Neural progenitor cell (in vitro differentiated cells): ENCODE data around the gene NTN3. TPM values are rescaled to one million over a fixed set of nuclear protein-coding genes. Genes with fewer than 3 reads are reported as not detected.

Experiments used
- DNase-seq: peaks from one replicate; pipeline ENCODE4 v3.0.0-alpha.2; 2016; ENCODE audit warnings: low spot score
- H2AFZ ChIP-seq: fragments of 200-600 bp; sonication (generic); replicated peaks from 2 replicates; pipeline ENCODE4 v1.6.1; 2016; ENCODE audit warnings: antibody characterized with exemption
- H3F3A ChIP-seq: fragments of 200-600 bp; sonication (generic); 2 replicates; pipeline ENCODE4 v1.6.1; 2016; ENCODE audit warnings: antibody characterized with exemption, low read depth
- H3K27ac ChIP-seq: fragments of 200-600 bp; sonication (generic); 2 replicates; pipeline ENCODE4 v1.5.1; 2016; ENCODE audit warnings: mild to moderate bottlenecking
- H3K27me3 ChIP-seq: fragments of 200-600 bp; sonication (generic); 2 replicates; pipeline ENCODE4 v1.6.1; 2016; ENCODE audit warnings: mild to moderate bottlenecking, moderate library complexity
- H3K36me3 ChIP-seq: fragments of 200-600 bp; sonication (generic); 2 replicates; pipeline ENCODE4 v1.5.1; 2016
- H3K4me1 ChIP-seq: fragments of 200-600 bp; sonication (generic); 2 replicates; pipeline ENCODE4 v1.6.1; 2016; ENCODE audit warnings: mixed run types
- H3K4me2 ChIP-seq: fragments of 200-600 bp; sonication (generic); 2 replicates; pipeline ENCODE4 v1.6.1; 2016
- H3K4me3 ChIP-seq: fragments of 200-600 bp; sonication (generic); 2 replicates; pipeline ENCODE4 v1.5.1; 2016
- H3K79me2 ChIP-seq: fragments of 200-600 bp; sonication (generic); 2 replicates; pipeline ENCODE4 v1.6.1; 2016; ENCODE audit warnings: low read depth
- H3K9ac ChIP-seq: fragments of 200-600 bp; sonication (generic); 2 replicates; pipeline ENCODE4 v1.6.1; 2016
- H3K9me3 ChIP-seq: fragments of 200-600 bp; sonication (generic); 2 replicates; pipeline ENCODE4 v1.5.1; 2016; ENCODE audit warnings: low read depth
- H4K20me1 ChIP-seq: fragments of 200-600 bp; sonication (generic); 2 replicates; pipeline ENCODE4 v1.6.1; 2016; ENCODE audit warnings: low read depth
- H3K27ac Mint-ChIP-seq: 3 replicates; pipeline ENCODE4 v1.8.0; 2021; ENCODE audit warnings: mixed read lengths
- H3K27me3 Mint-ChIP-seq: 2 replicates; pipeline ENCODE4 v1.8.0; 2022; ENCODE audit warnings: low read depth, mild to moderate bottlenecking, inconsistent platforms, moderate library complexity, mixed read lengths; ENCODE audit not compliant: insufficient read depth
- H3K36me3 Mint-ChIP-seq: 3 replicates; pipeline ENCODE4 v1.8.0; 2021; ENCODE audit warnings: mixed read lengths
- H3K4me1 Mint-ChIP-seq: 3 replicates; pipeline ENCODE4 v1.8.0; 2021; ENCODE audit warnings: mixed read lengths
- H3K4me3 Mint-ChIP-seq: 3 replicates; pipeline ENCODE4 v1.8.0; 2021; ENCODE audit warnings: mild to moderate bottlenecking, moderate library complexity, mixed read lengths
- H3K9me3 Mint-ChIP-seq: 3 replicates; pipeline ENCODE4 v1.8.0; 2020; ENCODE audit warnings: mixed read lengths
- EZH2 ChIP-seq: fragments of 200-600 bp; sonication (generic); IDR thresholded peaks from 2 replicates; pipeline ENCODE4 v1.6.1; 2017; ENCODE audit warnings: antibody characterized with exemption, mild to moderate bottlenecking, moderate library complexity
- EZH2phosphoT487 ChIP-seq: fragments of 200-600 bp; sonication (generic); IDR thresholded peaks from 2 replicates; pipeline ENCODE4 v1.6.1; 2017; ENCODE audit warnings: antibody characterized with exemption
- total RNA-seq: library from RNA; depleted of rRNA; stranded (reverse); fragments of >200 nt; gene quantifications from 2 replicates; pipeline ENCODE4 v1.2.3, GENCODE V29; 2015; ENCODE audit warnings: low replicate concordance
- TF ChIP-seq, protein P1 (sequence below): fragments of 200-600 bp; sonication (generic); IDR thresholded peaks from 2 replicates; pipeline ENCODE4 v1.5.1; 2017; ENCODE audit warnings: antibody characterized with exemption, mild to moderate bottlenecking

Gene NTN3
- total RNA-seq, 1 donor from 2014 or later, result 3.6 TPM

- Mint-ChIP-seq H3K27me3 (peaks cover 16% of the 10 kb centered on the region), H3K36me3 (no peaks in the 10 kb centered on the region), H3K9me3 (no peaks in the 10 kb centered on the region), H3K27ac (no peak overlapping the region), H3K4me1 (peaks cover 21% of the 10 kb centered on the region), H3K4me3 (peak overlapping the region; percentile 48)
- H4K20me1 ChIP-seq, result peaks cover 20% of the 10 kb centered on the region
- peak overlapping the region; percentile 89 for H3K4me2 ChIP-seq
- no peak overlapping the region for H3K4me3 ChIP-seq
- H3K9me3 ChIP-seq, result no peaks in the 10 kb centered on the region
- no peak for DNase-seq
- no peaks in the 10 kb centered on the region for H3K36me3 ChIP-seq
- no peaks in the 10 kb centered on the region for H3K79me2 ChIP-seq
- TF ChIP-seq EZH2phosphoT487, result no peak
- no peak for TF ChIP-seq EZH2
- TF ChIP-seq, protein P1, sequence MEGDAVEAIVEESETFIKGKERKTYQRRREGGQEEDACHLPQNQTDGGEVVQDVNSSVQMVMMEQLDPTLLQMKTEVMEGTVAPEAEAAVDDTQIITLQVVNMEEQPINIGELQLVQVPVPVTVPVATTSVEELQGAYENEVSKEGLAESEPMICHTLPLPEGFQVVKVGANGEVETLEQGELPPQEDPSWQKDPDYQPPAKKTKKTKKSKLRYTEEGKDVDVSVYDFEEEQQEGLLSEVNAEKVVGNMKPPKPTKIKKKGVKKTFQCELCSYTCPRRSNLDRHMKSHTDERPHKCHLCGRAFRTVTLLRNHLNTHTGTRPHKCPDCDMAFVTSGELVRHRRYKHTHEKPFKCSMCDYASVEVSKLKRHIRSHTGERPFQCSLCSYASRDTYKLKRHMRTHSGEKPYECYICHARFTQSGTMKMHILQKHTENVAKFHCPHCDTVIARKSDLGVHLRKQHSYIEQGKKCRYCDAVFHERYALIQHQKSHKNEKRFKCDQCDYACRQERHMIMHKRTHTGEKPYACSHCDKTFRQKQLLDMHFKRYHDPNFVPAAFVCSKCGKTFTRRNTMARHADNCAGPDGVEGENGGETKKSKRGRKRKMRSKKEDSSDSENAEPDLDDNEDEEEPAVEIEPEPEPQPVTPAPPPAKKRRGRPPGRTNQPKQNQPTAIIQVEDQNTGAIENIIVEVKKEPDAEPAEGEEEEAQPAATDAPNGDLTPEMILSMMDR, result no peak
- no peak overlapping the region for H2AFZ ChIP-seq
- H3F3A ChIP-seq, result peaks cover 71% of the 10 kb centered on the region
- H3K9ac ChIP-seq, result no peak overlapping the region
- no peak overlapping the region for H3K27ac ChIP-seq
- H3K4me1 ChIP-seq, result peaks cover 40% of the 10 kb centered on the region
- peaks cover 40% of the 10 kb centered on the region for H3K27me3 ChIP-seq
Measured at GRCh38 chr16:2470234-2470601, 879 bp upstream of the NTN3 start.

GRCh38 chr16:2470603-2471015, 488 bp upstream of the NTN3 start:
- peaks cover 16% of the 10 kb centered on the region for H3K27me3 Mint-ChIP-seq
- no peak for DNase-seq

DNA sequence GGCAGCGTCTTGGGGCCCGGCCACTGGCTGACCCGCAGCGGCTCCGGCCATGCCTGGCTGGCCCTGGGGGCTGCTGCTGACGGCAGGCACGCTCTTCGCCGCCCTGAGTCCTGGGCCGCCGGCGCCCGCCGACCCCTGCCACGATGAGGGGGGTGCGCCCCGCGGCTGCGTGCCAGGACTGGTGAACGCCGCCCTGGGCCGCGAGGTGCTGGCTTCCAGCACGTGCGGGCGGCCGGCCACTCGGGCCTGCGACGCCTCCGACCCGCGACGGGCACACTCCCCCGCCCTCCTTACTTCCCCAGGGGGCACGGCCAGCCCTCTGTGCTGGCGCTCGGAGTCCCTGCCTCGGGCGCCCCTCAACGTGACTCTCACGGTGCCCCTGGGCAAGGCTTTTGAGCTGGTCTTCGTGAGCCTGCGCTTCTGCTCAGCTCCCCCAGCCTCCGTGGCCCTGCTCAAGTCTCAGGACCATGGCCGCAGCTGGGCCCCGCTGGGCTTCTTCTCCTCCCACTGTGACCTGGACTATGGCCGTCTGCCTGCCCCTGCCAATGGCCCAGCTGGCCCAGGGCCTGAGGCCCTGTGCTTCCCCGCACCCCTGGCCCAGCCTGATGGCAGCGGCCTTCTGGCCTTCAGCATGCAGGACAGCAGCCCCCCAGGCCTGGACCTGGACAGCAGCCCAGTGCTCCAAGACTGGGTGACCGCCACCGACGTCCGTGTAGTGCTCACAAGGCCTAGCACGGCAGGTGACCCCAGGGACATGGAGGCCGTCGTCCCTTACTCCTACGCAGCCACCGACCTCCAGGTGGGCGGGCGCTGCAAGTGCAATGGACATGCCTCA, 773 bp downstream of the NTN3 start:
- Histone ChIP-seq H3K27ac (no peak overlapping the region), H3K27me3 (peaks cover 56% of the 10 kb centered on the region), H3K9ac (no peak overlapping the region), H3K4me3 (peak overlapping the region; percentile 48), H2AFZ (no peak overlapping the region), H3K9me3 (no peaks in the 10 kb centered on the region), H3K36me3 (no peaks in the 10 kb centered on the region), H3F3A (peaks cover 60% of the 10 kb centered on the region), H3K4me2 (peak overlapping the region; percentile 89), H4K20me1 (peaks cover 36% of the 10 kb centered on the region), H3K4me1 (peaks cover 47% of the 10 kb centered on the region), H3K79me2 (peaks cover 8% of the 10 kb centered on the region)
- Mint-ChIP-seq H3K9me3 (no peaks in the 10 kb centered on the region), H3K4me3 (no peak overlapping the region), H3K4me1 (peaks cover 30% of the 10 kb centered on the region), H3K36me3 (no peaks in the 10 kb centered on the region), H3K27me3 (peaks cover 16% of the 10 kb centered on the region), H3K27ac (no peak overlapping the region)
- peak; percentile 50 for DNase-seq
- TF ChIP-seq EZH2phosphoT487, result peak; percentile 33
- TF ChIP-seq, protein P1, result no peak

More at GRCh38 chr16:2470603-2471015, 488 bp upstream of the NTN3 start:
- Histone ChIP-seq H3K9ac (no peak overlapping the region), H3K4me3 (peak overlapping the region; percentile 48), H3K27me3 (peaks cover 44% of the 10 kb centered on the region), H3F3A (peaks cover 67% of the 10 kb centered on the region), H2AFZ (no peak overlapping the region), H3K4me1 (peaks cover 40% of the 10 kb centered on the region), H3K79me2 (no peaks in the 10 kb centered on the region), H3K36me3 (no peaks in the 10 kb centered on the region), H4K20me1 (peaks cover 23% of the 10 kb centered on the region), H3K4me2 (peak overlapping the region; percentile 89), H3K9me3 (no peaks in the 10 kb centered on the region), H3K27ac (no peak overlapping the region)
- Mint-ChIP-seq H3K4me3 (peak overlapping the region; percentile 48), H3K36me3 (no peaks in the 10 kb centered on the region), H3K4me1 (peaks cover 21% of the 10 kb centered on the region), H3K27ac (no peak overlapping the region), H3K9me3 (no peaks in the 10 kb centered on the region)
- TF ChIP-seq, protein P1, result no peak
- TF ChIP-seq EZH2phosphoT487, result no peak
- no peak for TF ChIP-seq EZH2
